ENCODE measurements around the gene DLG5.

- no peak for TF ChIP-seq POLR2AphosphoS5 (IDR thresholded peaks at IDR 0.05)
- TF ChIP-seq CTCF (IDR thresholded peaks at IDR 0.05) = no peak
- TF ChIP-seq EP300 (IDR thresholded peaks at IDR 0.05) = no peak
These were observed 50.8 kb downstream of the DLG5 start for GRCh38 chr10:77875730-77876129.

All from gastroesophageal sphincter (tissue), 3 donors.